ENCODE results near the gene OR2B3.
A peak's percentile ranks its signal among the peaks of the same experiment; 100 is the strongest.

Gene OR2B3

DNA sequence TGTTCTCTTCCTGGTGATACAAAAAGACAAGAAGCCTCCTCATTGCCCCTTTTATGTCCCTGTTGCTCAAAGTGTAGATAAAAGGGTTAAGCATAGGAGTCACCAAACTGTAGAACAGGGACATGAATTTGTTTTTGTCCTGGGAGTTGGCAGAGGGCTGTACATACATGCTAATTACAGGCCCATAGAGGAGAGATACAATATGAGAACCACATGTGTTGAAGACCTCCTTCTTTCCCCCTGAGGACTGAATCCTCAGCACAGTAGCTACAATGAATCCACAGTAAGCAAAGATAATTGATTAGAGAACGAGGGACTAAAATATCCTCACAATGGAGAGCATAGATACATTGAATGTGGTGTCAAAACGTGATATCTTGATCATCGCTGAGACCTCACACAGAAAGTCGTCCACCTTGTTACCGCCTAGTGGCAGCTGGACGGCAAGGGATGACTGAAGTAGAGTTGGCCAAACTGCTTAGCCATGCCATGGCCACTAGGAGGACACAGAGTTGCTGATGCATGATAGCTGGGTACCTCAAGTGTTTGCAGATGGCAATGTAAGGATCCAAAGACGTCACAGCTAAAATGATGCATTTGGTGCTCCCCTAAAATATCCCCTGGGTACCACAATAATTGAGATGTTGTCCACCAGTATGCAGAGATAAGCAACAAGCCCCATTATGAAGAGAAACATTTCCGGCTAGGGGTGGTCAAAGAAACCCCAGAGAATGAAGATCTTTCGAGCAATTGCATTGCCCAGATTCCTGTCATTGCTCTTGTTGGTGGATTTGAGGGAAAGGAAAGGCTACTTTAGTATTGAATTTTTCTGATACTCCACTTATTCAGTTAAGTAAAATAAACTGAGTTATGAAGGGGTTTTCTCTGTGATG is 15.0 kb downstream of the OR2B3 start:
- TF ChIP-seq, protein P1, sequence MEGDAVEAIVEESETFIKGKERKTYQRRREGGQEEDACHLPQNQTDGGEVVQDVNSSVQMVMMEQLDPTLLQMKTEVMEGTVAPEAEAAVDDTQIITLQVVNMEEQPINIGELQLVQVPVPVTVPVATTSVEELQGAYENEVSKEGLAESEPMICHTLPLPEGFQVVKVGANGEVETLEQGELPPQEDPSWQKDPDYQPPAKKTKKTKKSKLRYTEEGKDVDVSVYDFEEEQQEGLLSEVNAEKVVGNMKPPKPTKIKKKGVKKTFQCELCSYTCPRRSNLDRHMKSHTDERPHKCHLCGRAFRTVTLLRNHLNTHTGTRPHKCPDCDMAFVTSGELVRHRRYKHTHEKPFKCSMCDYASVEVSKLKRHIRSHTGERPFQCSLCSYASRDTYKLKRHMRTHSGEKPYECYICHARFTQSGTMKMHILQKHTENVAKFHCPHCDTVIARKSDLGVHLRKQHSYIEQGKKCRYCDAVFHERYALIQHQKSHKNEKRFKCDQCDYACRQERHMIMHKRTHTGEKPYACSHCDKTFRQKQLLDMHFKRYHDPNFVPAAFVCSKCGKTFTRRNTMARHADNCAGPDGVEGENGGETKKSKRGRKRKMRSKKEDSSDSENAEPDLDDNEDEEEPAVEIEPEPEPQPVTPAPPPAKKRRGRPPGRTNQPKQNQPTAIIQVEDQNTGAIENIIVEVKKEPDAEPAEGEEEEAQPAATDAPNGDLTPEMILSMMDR (IDR thresholded peaks at IDR 0.05; ENCODE audit: low read depth, low read length, missing control alignments): peak; percentile 52
- H3K4me3 ChIP-seq (ENCODE audit: low read depth, low read length): no peak overlapping the region
- DNase-seq (ENCODE audit: low read depth): no peak
- in situ Hi-C loops (cut with HindIII; ENCODE audit: low sequenced_read_pairs): no loop called here

DNA sequence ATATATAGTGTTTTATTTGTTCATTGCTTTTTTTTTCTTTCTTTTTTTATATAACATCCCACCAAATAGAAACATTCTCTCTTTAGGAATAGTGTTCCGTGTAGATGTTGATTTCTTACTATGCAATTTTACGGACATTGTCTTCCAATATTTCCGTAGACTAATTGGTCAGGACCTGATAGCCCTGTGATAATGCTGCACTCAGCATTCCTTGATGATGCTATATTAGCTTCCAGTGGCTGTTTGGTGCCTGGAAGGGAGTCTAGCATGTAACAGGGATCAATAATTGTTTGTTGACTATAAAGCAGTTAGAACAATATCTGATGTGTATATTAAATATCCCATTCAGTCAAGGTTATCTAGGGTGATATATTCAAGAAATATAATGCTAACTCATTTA is 35.4 kb downstream of the OR2B3 start:
- H3K4me3 ChIP-seq (ENCODE audit: low read depth, low read length): no peak overlapping the region
- TF ChIP-seq, protein P1 (IDR thresholded peaks at IDR 0.05; ENCODE audit: low read depth, low read length, missing control alignments): no peak
- in situ Hi-C loops (cut with HindIII; ENCODE audit: low sequenced_read_pairs): no loop called here
- DNase-seq (ENCODE audit: low read depth): no peak

DNA sequence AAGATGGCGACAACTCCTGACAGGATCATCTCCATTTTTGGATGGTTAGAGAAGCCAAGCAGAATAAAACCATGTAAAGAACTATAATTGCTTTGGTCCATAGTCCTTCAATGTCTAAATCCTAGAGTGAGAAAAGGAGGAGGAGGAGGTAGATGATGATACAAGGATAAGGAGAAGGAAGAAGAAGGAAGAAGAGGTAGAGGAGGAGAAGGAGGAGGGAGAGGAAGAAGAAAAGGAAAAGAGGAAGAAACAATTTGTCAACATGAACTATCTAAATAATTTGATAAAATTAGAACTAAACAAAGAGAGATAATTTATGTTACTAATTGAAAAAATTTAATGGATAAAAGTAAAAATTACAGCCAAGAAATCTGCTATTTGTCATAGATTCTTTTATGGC is 42.0 kb downstream of the OR2B3 start, which contains the start of gene OR2W1:
Gene OR2W1 (minus strand): TSS at position 101 of the 400 bp plus-strand sequence. CDS start 0 bp downstream, at position 101.
- no peak within 1 kb of the TSS for H3K4me3 ChIP-seq (ENCODE audit: low read depth, low read length)
- DNase-seq (ENCODE audit: low read depth): no peak
- TF ChIP-seq, protein P1 (IDR thresholded peaks at IDR 0.05; ENCODE audit: low read depth, low read length, missing control alignments): no peak
- in situ Hi-C loops (cut with HindIII; ENCODE audit: low sequenced_read_pairs): no loop called here

Data from astrocyte of the cerebellum (primary cell).